PC-3 (cell line): ENCODE measurements around the gene SUPT16H.

Experiments used
- EZH2 ChIP-seq: fragments of 300-600 bp; sonication (generic); IDR thresholded peaks from one replicate; pipeline ENCODE4 v1.6.1; 2017; ENCODE audit warnings: antibody characterized with exemption, mild to moderate bottlenecking, low read length; ENCODE audit not compliant: unreplicated experiment
- EZH2phosphoT487 ChIP-seq: fragments of 300-600 bp; sonication (generic); IDR thresholded peaks from 2 replicates; pipeline ENCODE4 v1.6.1; 2018; ENCODE audit warnings: mild to moderate bottlenecking, antibody characterized with exemption, low read length, borderline replicate concordance
- TF ChIP-seq, protein P1 (sequence below): fragments of 300-600 bp; sonication (generic); conservative IDR thresholded peaks from 2 replicates; pipeline ENCODE4 v1.5.1; 2017; ENCODE audit warnings: antibody characterized with exemption, low read depth, mild to moderate bottlenecking, low read length

DNA sequence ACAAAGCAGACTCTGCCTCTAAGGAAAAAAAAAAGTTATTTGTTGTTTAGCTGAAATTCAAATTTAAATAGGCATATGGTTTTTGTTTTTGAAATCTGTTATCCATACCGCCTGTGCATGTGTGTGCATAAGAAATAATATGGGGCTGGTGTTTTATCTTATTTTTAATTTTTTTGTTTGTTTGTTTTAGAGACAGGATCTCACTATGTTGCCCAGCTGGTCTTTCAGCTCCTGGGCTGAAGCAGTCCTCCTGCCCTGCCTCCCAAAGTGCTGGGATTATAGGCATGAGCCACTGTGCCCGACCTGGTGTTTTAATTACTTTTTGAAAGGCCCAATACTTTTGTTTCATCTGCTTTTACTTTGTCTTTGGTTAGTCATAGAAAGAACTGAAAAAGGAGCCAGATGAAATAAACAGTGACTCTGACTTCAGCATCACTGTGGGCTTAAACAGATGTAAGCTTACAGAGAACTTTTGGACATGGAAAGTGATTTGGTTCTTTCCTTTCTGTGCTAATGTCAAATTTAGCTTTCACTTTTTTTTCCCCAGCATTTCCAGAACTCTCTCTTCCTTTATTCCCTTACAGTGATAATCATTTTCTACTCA, 37.2 kb downstream of the SUPT16H start:
- TF ChIP-seq, protein P1, sequence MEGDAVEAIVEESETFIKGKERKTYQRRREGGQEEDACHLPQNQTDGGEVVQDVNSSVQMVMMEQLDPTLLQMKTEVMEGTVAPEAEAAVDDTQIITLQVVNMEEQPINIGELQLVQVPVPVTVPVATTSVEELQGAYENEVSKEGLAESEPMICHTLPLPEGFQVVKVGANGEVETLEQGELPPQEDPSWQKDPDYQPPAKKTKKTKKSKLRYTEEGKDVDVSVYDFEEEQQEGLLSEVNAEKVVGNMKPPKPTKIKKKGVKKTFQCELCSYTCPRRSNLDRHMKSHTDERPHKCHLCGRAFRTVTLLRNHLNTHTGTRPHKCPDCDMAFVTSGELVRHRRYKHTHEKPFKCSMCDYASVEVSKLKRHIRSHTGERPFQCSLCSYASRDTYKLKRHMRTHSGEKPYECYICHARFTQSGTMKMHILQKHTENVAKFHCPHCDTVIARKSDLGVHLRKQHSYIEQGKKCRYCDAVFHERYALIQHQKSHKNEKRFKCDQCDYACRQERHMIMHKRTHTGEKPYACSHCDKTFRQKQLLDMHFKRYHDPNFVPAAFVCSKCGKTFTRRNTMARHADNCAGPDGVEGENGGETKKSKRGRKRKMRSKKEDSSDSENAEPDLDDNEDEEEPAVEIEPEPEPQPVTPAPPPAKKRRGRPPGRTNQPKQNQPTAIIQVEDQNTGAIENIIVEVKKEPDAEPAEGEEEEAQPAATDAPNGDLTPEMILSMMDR: no peak
- TF ChIP-seq EZH2: no peak
- no peak for TF ChIP-seq EZH2phosphoT487
